Endodermal cell (in vitro differentiated cells): ENCODE results near the gene CCDC33. TPM values are rescaled to one million over a fixed set of nuclear protein-coding genes. Genes with fewer than 3 reads are reported as not detected.
A peak's percentile ranks its signal among the peaks of the same experiment; 100 is the strongest.

Source experiments
- DNase-seq: peaks from one replicate; pipeline ENCODE4 v3.0.0-alpha.2; 2017
- H3K27ac ChIP-seq: 2 replicates; pipeline ENCODE4 v1.5.1; 2013; ENCODE audit warnings: mild to moderate bottlenecking, low read depth, low read length, moderate library complexity
- H3K27me3 ChIP-seq: 2 replicates; pipeline ENCODE4 v1.6.1; 2013; ENCODE audit warnings: mild to moderate bottlenecking, low read length, moderate library complexity; ENCODE audit not compliant: insufficient read depth, control insufficient read depth, poor library complexity, severe bottlenecking
- H3K36me3 ChIP-seq: 2 replicates; pipeline ENCODE4 v1.7.0; 2013; ENCODE audit warnings: mild to moderate bottlenecking, low read length, moderate library complexity; ENCODE audit not compliant: control insufficient read depth, insufficient read depth
- H3K4me1 ChIP-seq: one replicate; pipeline ENCODE4 v1.7.0; 2013; ENCODE audit warnings: low read length; ENCODE audit not compliant: control insufficient read depth, insufficient read depth
- H3K4me3 ChIP-seq: 2 replicates; pipeline ENCODE4 v1.5.1; 2013; ENCODE audit warnings: mild to moderate bottlenecking, low read length, moderate library complexity
- H3K9ac ChIP-seq: 2 replicates; pipeline ENCODE4 v1.6.1; 2013; ENCODE audit warnings: mild to moderate bottlenecking, low read length, moderate library complexity; ENCODE audit not compliant: poor library complexity, severe bottlenecking; ENCODE audit errors: extremely low read depth
- H3K9me3 ChIP-seq: 2 replicates; pipeline ENCODE4 v1.6.1; 2013; ENCODE audit warnings: mild to moderate bottlenecking, low read length, moderate library complexity; ENCODE audit not compliant: control insufficient read depth
- H3K27ac Mint-ChIP-seq: 2 replicates; pipeline ENCODE4 v1.8.0; 2020; ENCODE audit warnings: mixed read lengths
- H3K27me3 Mint-ChIP-seq: 2 replicates; pipeline ENCODE4 v1.8.0; 2021; ENCODE audit warnings: mild to moderate bottlenecking, mixed read lengths; ENCODE audit not compliant: insufficient read depth
- H3K36me3 Mint-ChIP-seq: 2 replicates; pipeline ENCODE4 v1.8.0; 2020; ENCODE audit warnings: low read depth, mixed read lengths
- H3K4me1 Mint-ChIP-seq: 2 replicates; pipeline ENCODE4 v1.8.0; 2020; ENCODE audit warnings: mixed read lengths
- H3K4me3 Mint-ChIP-seq: 2 replicates; pipeline ENCODE4 v1.8.0; 2020; ENCODE audit warnings: mild to moderate bottlenecking, moderate library complexity, mixed read lengths
- H3K9me3 Mint-ChIP-seq: 2 replicates; pipeline ENCODE4 v1.8.0; 2020; ENCODE audit warnings: mild to moderate bottlenecking, mixed read lengths
- CTCF ChIP-seq: fragments of 200-600 bp; sonication (generic); conservative IDR thresholded peaks from 2 replicates; pipeline ENCODE4 v1.5.0; 2021; ENCODE audit warnings: antibody characterized with exemption, mild to moderate bottlenecking
- WGBS, 2 experiments: methylation state at CpG; one replicate each; pipeline versions ENCODE4 v1.1.5 to v1.1.7; 2013; ENCODE audit warnings: missing lambda C conversion rate in 2 of 2, mixed read lengths in 1 of 2; ENCODE audit not compliant: insufficient coverage in 1 of 2, insufficient read length in 1 of 2; 5-methylcytosine and 5-hydroxymethylcytosine counted together
- total RNA-seq, 2 donors: library from RNA; stranded (reverse); fragmentation: NEBNext Ultra II Directional in 1 of 2; extraction: Animal tissue kit (Norgen Biotek cat#: 25700) in 1 of 2; gene quantifications; 2 replicates in 1 of 2; 3 replicates in 1 of 2; pipeline ENCODE4 v1.2.1, GENCODE V29; 2021

Gene CCDC33
- total RNA-seq, 2 donors from 2014 or later: 2.8 to 3.5 TPM

- H3K4me3 ChIP-seq: no peak overlapping the region
- no peak overlapping the region for H3K9ac ChIP-seq
- peak; percentile 68 for DNase-seq
- H3K27me3 ChIP-seq: peaks cover 23% of the 10 kb centered on the region
- peaks cover 17% of the 10 kb centered on the region for H3K4me1 Mint-ChIP-seq
- no peaks in the 10 kb centered on the region for H3K9me3 ChIP-seq
- H3K4me1 ChIP-seq: peaks cover 5% of the 10 kb centered on the region
- peaks cover 54% of the 10 kb centered on the region for H3K27me3 Mint-ChIP-seq
- no peaks in the 10 kb centered on the region for H3K9me3 Mint-ChIP-seq
- no peak overlapping the region for H3K27ac Mint-ChIP-seq
- H3K36me3 Mint-ChIP-seq: no peaks in the 10 kb centered on the region
- H3K27ac ChIP-seq: no peak overlapping the region
- WGBS, 2 experiments: 79 to 90% methylated on average over 5 to 6 of the region's 6 CpGs
- H3K36me3 ChIP-seq: no peaks in the 10 kb centered on the region
- TF ChIP-seq CTCF: peak; percentile 69
- H3K4me3 Mint-ChIP-seq: no peak overlapping the region
These were observed 59.7 kb downstream of the CCDC33 start for GRCh38 chr15:74295800-74296199.

- 69% methylated on average over 1 of the region's 1 CpG; no CpG with 5 or more reads in 1 of the 2 experiments for WGBS, 2 experiments
- Histone ChIP-seq H3K4me3 (no peak overlapping the region), H3K4me1 (no peaks in the 10 kb centered on the region), H3K36me3 (no peaks in the 10 kb centered on the region), H3K9ac (no peak overlapping the region), H3K27ac (no peak overlapping the region), H3K27me3 (peaks cover 32% of the 10 kb centered on the region), H3K9me3 (no peaks in the 10 kb centered on the region)
- H3K27ac Mint-ChIP-seq: no peak overlapping the region
- no peaks in the 10 kb centered on the region for H3K9me3 Mint-ChIP-seq
- no peak for DNase-seq
- peaks cover 64% of the 10 kb centered on the region for H3K27me3 Mint-ChIP-seq
- H3K36me3 Mint-ChIP-seq: no peaks in the 10 kb centered on the region
- H3K4me3 Mint-ChIP-seq: no peak overlapping the region
- H3K4me1 Mint-ChIP-seq: peaks cover 16% of the 10 kb centered on the region
- no peak for TF ChIP-seq CTCF
These were observed 61.8 kb downstream of the CCDC33 start for GRCh38 chr15:74297887-74298286.

GRCh38 chr15:74300057-74300795 is 64.1 kb downstream of the CCDC33 start:
- H3K4me3 ChIP-seq: no peak overlapping the region
- Mint-ChIP-seq H3K27ac (no peak overlapping the region), H3K4me3 (no peak overlapping the region), H3K4me1 (peaks cover 27% of the 10 kb centered on the region), H3K27me3 (peaks cover 50% of the 10 kb centered on the region), H3K9me3 (no peaks in the 10 kb centered on the region), H3K36me3 (no peaks in the 10 kb centered on the region)
- H3K27me3 ChIP-seq: peaks cover 32% of the 10 kb centered on the region
- H3K36me3 ChIP-seq: no peaks in the 10 kb centered on the region
- no peak overlapping the region for H3K9ac ChIP-seq
- 42 to 50% methylated on average over 24 to 26 of the region's 26 CpGs for WGBS, 2 experiments
- DNase-seq: no peak
- H3K4me1 ChIP-seq: no peaks in the 10 kb centered on the region
- H3K27ac ChIP-seq: no peak overlapping the region
- TF ChIP-seq CTCF: peak; percentile 32
- H3K9me3 ChIP-seq: no peaks in the 10 kb centered on the region
